ENCODE measurements around the gene C8B. TPM values are rescaled to one million over a fixed set of nuclear protein-coding genes. Genes with fewer than 3 reads are reported as not detected.

C8B gene
- total and polyA plus RNA-seq, 9 of the 15 experiments (the other 6 are each of a cell fraction or from before 2014, with no cell fraction given), result not detected

DNA sequence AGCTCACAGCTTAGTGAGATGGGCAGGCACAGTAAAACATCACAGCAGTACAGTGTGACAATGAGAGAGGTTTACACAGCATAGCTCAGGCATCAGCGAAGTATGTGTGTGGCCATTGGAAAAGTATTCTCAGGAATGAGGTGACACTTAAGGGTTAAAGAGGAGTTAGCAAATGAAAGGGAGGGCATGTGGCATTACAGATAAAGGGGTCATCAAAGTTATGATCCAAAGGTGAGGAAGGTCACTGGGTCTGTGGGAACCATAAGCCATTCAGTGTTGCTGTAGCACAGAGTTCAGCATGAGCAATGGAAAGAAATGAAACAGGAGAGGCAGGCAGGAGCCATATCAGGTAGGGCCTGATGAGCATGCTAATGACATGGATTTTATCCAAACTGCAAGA, 4.5 kb upstream of the C8B start:
- POLR2A ChIA-PET, result interaction anchor here (0.6 kb wide), 1 partner anchor 187 kb away, joined by 3 read pairs; no protein-coding TSS in a partner anchor
- Histone ChIP-seq H3K4me3 (no peak overlapping the region), H3K4me1 (replicated peaks in 1 of 2; ENCODE audit: control insufficient read depth in 2 of 2, insufficient read depth in 2 of 2, low read length in 2 of 2) (no peaks in the 10 kb centered on the region)
- TF ChIP-seq CBX1 (IDR thresholded peaks at IDR 0.05; ENCODE audit: low read depth) (no peak), SMARCB1 (IDR thresholded peaks at IDR 0.05; ENCODE audit: insufficient read length, low read depth) (no peak), E2F3 (CRISPR knock-in tag; IDR thresholded peaks at IDR 0.05) (no peak), BRCA1 (IDR thresholded peaks at IDR 0.05) (no peak), BRCA1 (CRISPR knock-in tag; IDR thresholded peaks at IDR 0.05) (no peak), HLTF (IDR thresholded peaks at IDR 0.05) (no peak), ELF2 (CRISPR knock-in tag; IDR thresholded peaks at IDR 0.05) (no peak), CTBP1 (IDR thresholded peaks at IDR 0.05; ENCODE audit: borderline replicate concordance) (no peak), PRPF4 (IDR thresholded peaks at IDR 0.05; ENCODE audit: insufficient read depth, low read depth, low read length, poor library complexity, severe bottlenecking) (no peak), ATF3 (IDR thresholded peaks at IDR 0.05) (no peak), ATF3 (CRISPR knock-in tag; conservative IDR thresholded peaks at IDR 0.05) (no peak), RERE (CRISPR knock-in tag; IDR thresholded peaks at IDR 0.05; ENCODE audit: borderline replicate concordance) (no peak), SMARCA5 (IDR thresholded peaks at IDR 0.05) (no peak), NCOA6 (IDR thresholded peaks at IDR 0.05) (no peak), ELF1 (tag; IDR thresholded peaks at IDR 0.05) (no peak), PRDM10 (IDR thresholded peaks at IDR 0.05; ENCODE audit: partially characterized antibody) (no peak)

More for the DNA sequence above, 4.5 kb upstream of the C8B start:
- FAIRE-seq, result no peak
- intact Hi-C loops (cut with micrococcal nuclease) (no loop called here), in situ Hi-C loops (cut with MboI) (no loop called here)
- no peaks in the 10 kb centered on the region for H3K27me3 ChIP-seq (ENCODE audit: control insufficient read depth in 2 of 2, insufficient read depth in 2 of 2, low read length in 2 of 2)
- no peaks in the 10 kb centered on the region for H3K9me3 ChIP-seq (replicated peaks; ENCODE audit: control insufficient read depth, insufficient read depth, low read depth, low read length)
- H3K9me1 ChIP-seq (ENCODE audit: control insufficient read depth, insufficient read depth, low read length), result no peaks in the 10 kb centered on the region
- DNase-seq (ENCODE audit: extremely low read depth in 1 of 4, low spot score in 3 of 4), result no peak
- no peak overlapping the region for H2AFZ ChIP-seq (ENCODE audit: low read depth, low read length)
- BruUV-seq (replicated peaks), result no TSS peak
- no peaks in the 10 kb centered on the region for H4K20me1 ChIP-seq (replicated peaks; ENCODE audit: control insufficient read depth, insufficient read depth, low read length)
- no peak for ATAC-seq
- WGBS (ENCODE audit: insufficient coverage, low coverage, missing lambda C conversion rate), result 0% methylated on average over 1 of the region's 1 CpG
- H3K4me2 ChIP-seq (ENCODE audit: insufficient read depth, low read length), result no peak overlapping the region
- CTCF ChIA-PET (ENCODE audit: low intra/inter-chr PET ratio), result no interaction called here
- H3K79me2 ChIP-seq (ENCODE audit: control insufficient read depth, insufficient read depth, low read length), result no peaks in the 10 kb centered on the region
- H3K27ac ChIP-seq (ENCODE audit: extremely low read depth, low read depth, low read length), result no peak overlapping the region
- no peaks in the 10 kb centered on the region for H3K36me3 ChIP-seq (ENCODE audit: control insufficient read depth, insufficient read depth, low read length)
- H3K9ac ChIP-seq (ENCODE audit: insufficient read depth in 1 of 2, low read depth in 2 of 2, low read length in 2 of 2), result no peak overlapping the region
